HEK293T (cell line): ENCODE measurements around the gene GFER.

Experiments used
- CTCF ChIA-PET: fragments of 350-600 bp; formaldehyde crosslinking; extraction: SDS; loops from one replicate; lab custom pipeline; 2021; ENCODE audit warnings: antibody characterized with exemption, inconsistent platforms; lab: Yijun Ruan, JAX
- POLR2A ChIA-PET: fragments of 350-600 bp; formaldehyde crosslinking; extraction: SDS; loops from one replicate; lab custom pipeline; 2020; ENCODE audit warnings: antibody characterized with exemption, inconsistent platforms; lab: Yijun Ruan, JAX
- DNase-seq: peaks from one replicate; pipeline ENCODE4 v3.0.0; 2012; ENCODE audit warnings: mixed read lengths; ENCODE audit errors: extremely low spot score
- ARNT ChIP-seq: fragments of 450-650 bp; IDR thresholded peaks from 2 replicates; pipeline ENCODE4 v1.6.1; 2017; ENCODE audit warnings: mild to moderate bottlenecking
- BHLHE40 ChIP-seq: fragments of 450-650 bp; IDR thresholded peaks from 2 replicates; pipeline ENCODE4 v1.6.1; 2016; ENCODE audit warnings: mild to moderate bottlenecking, moderate library complexity, borderline replicate concordance
- CTBP1 ChIP-seq: fragments of 450-650 bp; IDR thresholded peaks from 2 replicates; pipeline ENCODE4 v1.6.1; 2016; ENCODE audit warnings: borderline replicate concordance
- ELF4 ChIP-seq: fragments of 450-650 bp; IDR thresholded peaks from 2 replicates; pipeline ENCODE4 v1.6.1; 2017; ENCODE audit warnings: antibody characterized with exemption
- FOXA1 ChIP-seq: fragments of 450-650 bp; IDR thresholded peaks from 2 replicates; pipeline ENCODE4 v1.6.1; 2016; ENCODE audit warnings: mild to moderate bottlenecking
- FOXK2 ChIP-seq: fragments of 450-650 bp; IDR thresholded peaks from 2 replicates; pipeline ENCODE4 v1.6.1; 2016; ENCODE audit warnings: mild to moderate bottlenecking
- FOXM1 ChIP-seq: fragments of 450-650 bp; IDR thresholded peaks from 2 replicates; pipeline ENCODE4 v1.6.1; 2017; ENCODE audit warnings: mild to moderate bottlenecking, borderline replicate concordance
- HDGF ChIP-seq: fragments of 450-650 bp; IDR thresholded peaks from 2 replicates; pipeline ENCODE4 v1.6.1; 2017; ENCODE audit warnings: antibody characterized with exemption, borderline replicate concordance
- L3MBTL2 ChIP-seq: fragments of 450-650 bp; conservative IDR thresholded peaks from 2 replicates; pipeline ENCODE4 v1.6.1; 2016; ENCODE audit warnings: mild to moderate bottlenecking
- LEF1 ChIP-seq: fragments of 450-650 bp; IDR thresholded peaks from 2 replicates; pipeline ENCODE4 v1.6.1; 2017; ENCODE audit warnings: mild to moderate bottlenecking, borderline replicate concordance
- NFRKB ChIP-seq: fragments of 450-650 bp; IDR thresholded peaks from 2 replicates; pipeline ENCODE4 v1.6.1; 2016; ENCODE audit warnings: mild to moderate bottlenecking, moderate library complexity
- PKNOX1 ChIP-seq: fragments of 450-650 bp; IDR thresholded peaks from 2 replicates; pipeline ENCODE4 v1.6.1; 2016
- SP1 ChIP-seq: fragments of 450-650 bp; IDR thresholded peaks from 2 replicates; pipeline ENCODE4 v1.6.1; 2017
- SUZ12 ChIP-seq: fragments of 450-650 bp; IDR thresholded peaks from 2 replicates; pipeline ENCODE4 v1.6.1; 2016; ENCODE audit warnings: mild to moderate bottlenecking
- TARDBP ChIP-seq: fragments of 450-650 bp; IDR thresholded peaks from 2 replicates; pipeline ENCODE4 v1.6.1; 2016
- ZNF384 ChIP-seq: fragments of 450-650 bp; IDR thresholded peaks from 2 replicates; pipeline ENCODE4 v1.6.1; 2016

Gene GFER

GRCh38 chr16:1941162-1942046 is 42.6 kb upstream of the GFER start:
- ChIA-PET POLR2A (interaction anchor here (0.8 to 5.2 kb wide), 10 partner anchors 8 to 214 kb away, joined by 3 to 95 read pairs (median 5); partner anchors contain the start of genes NUBP2, RNF151, RPS2 and SPSB3), CTCF (interaction anchor here (0.6 to 2.3 kb wide), 20 partner anchors 9 to 1144 kb away, joined by 3 to 36 read pairs (median 4); partner anchors contain the start of genes NDUFB10, NOXO1, RPL3L and RPS2)
- DNase-seq, result peak; percentile 79
- TF ChIP-seq ZNF384 (no peak), CTBP1 (no peak), LEF1 (no peak), BHLHE40 (no peak), FOXA1 (no peak), FOXM1 (no peak), HDGF (no peak), NFRKB (no peak), L3MBTL2 (no peak), SUZ12 (no peak), ELF4 (no peak), FOXK2 (no peak)

- CTCF ChIA-PET, result interaction anchor here (1.0 to 2.3 kb wide), 13 partner anchors 10 to 78 kb away, joined by 3 to 36 read pairs (median 6); partner anchors contain the start of genes NDUFB10, NOXO1 and RPL3L
- DNase-seq, result no peak
- POLR2A ChIA-PET, result interaction anchor here (0.7 to 5.2 kb wide), 10 partner anchors 9 to 160 kb away, joined by 3 to 95 read pairs (median 6); partner anchors contain the start of genes NUBP2, RNF151, RPS2 and SPSB3
- TF ChIP-seq HDGF (peak; percentile 49; the same call in 1 of the 2 replicates), ZNF384 (no peak)
These were observed 41.8 kb upstream of the GFER start for GRCh38 chr16:1942047-1942809.

GRCh38 chr16:1942810-1943726 is 40.9 kb upstream of the GFER start, which contains the start of gene MSRB1:
TSS of gene MSRB1 (minus strand) at chr16:1943199. CDS start at chr16:1943156, 43 bp downstream.
- TF ChIP-seq ARNT (no peak), ELF4 (no peak), FOXK2 (no peak), CTBP1 (no peak), FOXM1 (0 out of 2 replicates have a peak, but pooled peaks have one; percentile 31), NFRKB (no peak), TARDBP (no peak), PKNOX1 (no peak), L3MBTL2 (peak; percentile 95), SP1 (no peak), ZNF384 (no peak), HDGF (peak; percentile 90; the same call in 1 of the 2 replicates), BHLHE40 (no peak), FOXA1 (no peak), SUZ12 (no peak), LEF1 (no peak)
- ChIA-PET CTCF (interaction anchor here (0.5 to 1.1 kb wide), 4 partner anchors 9 to 19 kb away, joined by 3 to 7 read pairs (median 4); no protein-coding TSS in a partner anchor), POLR2A (interaction anchor here (0.6 to 5.2 kb wide), 19 partner anchors 10 to 161 kb away, joined by 3 to 95 read pairs (median 5); partner anchors contain the start of genes FAHD1, HAGH, NDUFB10 and NUBP2)
- DNase-seq, result peak; percentile 100

GRCh38 chr16:1944612-1945199 is 39.3 kb upstream of the GFER start:
- ChIA-PET POLR2A (interaction anchor here (0.6 to 5.2 kb wide), 6 partner anchors 13 to 118 kb away, joined by 3 to 95 read pairs (median 18); partner anchors contain the start of genes FAHD1, HAGH, NDUFB10 and RNF151), CTCF (interaction anchor here (0.6 to 1.1 kb wide), 3 partner anchors 21 to 520 kb away, joined by 4 to 6 read pairs (median 5); no protein-coding TSS in a partner anchor)
- DNase-seq, result no peak
- TF ChIP-seq HDGF (no peak), FOXM1 (no peak), L3MBTL2 (no peak), TARDBP (no peak), NFRKB (no peak), LEF1 (no peak), FOXK2 (no peak), CTBP1 (no peak), BHLHE40 (no peak), ARNT (no peak), FOXA1 (no peak), ZNF384 (no peak), SUZ12 (no peak), PKNOX1 (no peak), ELF4 (no peak), SP1 (no peak)
